Measurements from ENCODE around the gene TCERG1L.

TCERG1L gene

DNA sequence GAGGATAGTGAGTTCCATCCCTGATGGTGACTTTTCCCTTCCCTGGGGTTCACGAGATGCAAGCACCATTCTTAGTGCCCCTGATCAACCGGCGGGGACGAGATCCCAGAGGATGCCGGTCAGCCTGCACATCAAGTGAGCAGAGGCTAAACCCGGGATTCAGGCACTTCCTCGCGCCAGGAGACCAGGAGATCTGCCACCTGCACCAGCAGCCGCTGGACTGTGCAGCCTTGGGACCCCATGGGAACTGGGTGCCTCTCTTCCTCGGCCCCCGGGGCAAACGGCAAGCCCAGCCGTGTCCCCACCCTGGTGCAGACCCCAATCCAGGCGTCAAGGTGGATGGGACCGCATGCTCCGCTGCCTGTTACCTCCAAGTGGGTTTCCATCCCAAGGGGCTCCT, 88.5 kb downstream of the TCERG1L start:
- no peak for DNase-seq

DNA sequence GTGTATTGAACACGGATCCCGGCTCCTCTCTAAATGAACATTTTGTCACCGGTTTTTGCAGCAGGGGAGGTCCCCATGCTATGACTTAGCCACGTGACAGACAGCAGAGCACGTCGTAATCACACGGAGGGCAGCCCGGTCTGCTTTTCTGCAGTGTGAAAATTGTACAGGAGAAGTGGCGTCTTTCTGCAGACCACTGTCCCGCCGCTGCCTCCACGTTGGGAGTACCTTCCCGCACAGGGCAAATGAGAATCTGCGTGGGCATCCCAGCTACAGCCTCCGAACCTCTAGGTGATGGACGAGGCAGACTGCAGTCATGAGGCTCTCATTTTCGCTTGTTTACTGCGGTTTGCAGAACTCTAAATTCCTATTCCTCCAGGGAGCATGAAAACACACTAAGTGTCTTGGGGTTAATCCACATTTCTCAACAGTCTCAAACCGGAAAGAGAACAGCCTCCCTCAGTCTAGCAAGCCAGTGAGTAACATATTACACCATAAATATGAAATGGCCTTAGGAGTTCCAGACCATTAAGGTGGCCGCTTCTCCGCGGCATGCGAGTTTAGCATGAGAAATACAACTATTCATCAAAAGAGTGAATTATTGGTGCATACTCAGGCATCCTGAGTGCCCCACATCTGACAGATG, 89.8 kb downstream of the TCERG1L start:
- no peak for DNase-seq

DNA sequence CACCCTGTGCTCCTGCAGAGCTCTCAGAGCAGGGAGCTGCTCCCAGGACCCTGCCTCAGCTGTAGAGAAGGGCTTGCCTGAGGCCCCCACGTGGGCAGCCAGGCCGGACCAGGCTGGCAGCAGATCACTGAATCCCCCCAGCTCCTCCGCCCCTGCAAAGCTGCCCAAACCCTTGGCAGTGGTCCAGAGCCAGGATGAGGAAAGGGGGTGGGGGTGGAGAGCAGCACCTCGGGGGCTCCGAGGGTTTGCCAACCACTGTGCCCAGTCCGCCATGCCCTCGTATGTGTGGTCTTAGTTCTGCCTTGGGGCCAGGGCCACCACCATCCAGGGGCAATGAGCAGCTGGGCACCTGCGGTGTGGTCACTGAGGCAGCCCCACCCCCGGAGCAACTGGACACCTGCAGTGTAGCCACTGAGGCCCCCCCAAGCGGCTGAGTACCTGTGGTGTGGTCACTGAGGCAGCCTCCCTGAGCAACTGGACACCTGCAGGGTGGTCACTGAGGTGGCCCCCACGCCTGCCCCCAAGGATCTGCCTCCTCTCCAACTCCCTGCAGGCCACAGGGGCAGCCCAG, 90.8 kb downstream of the TCERG1L start:
- DNase-seq: no peak

DNA sequence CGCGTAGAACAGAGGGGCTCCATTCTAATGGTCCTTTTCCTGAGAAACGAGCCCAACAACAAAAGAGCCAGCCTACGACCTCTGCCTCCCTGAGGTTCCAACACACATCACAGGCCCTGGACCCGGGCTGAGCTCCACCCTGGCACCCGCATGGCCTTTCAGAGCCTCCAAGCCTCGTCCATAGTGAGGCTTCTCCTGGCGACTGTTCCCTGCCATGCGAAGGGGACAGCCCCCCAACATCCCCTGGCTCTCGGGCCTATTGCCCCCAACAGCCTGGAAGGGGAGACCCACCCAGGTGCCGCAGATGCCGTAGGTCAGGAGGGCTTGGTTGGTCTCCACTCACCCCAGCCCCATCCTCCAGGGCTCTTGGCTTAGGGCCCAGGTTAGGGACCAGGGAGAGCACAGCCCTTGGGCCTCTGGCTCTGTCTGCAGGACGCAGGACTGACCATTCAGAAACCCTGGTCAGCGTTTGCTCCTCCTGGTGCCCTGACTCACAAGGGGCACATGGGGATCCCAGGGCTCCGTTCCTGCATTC, 91.5 kb downstream of the TCERG1L start:
- DNase-seq: no peak

DNA sequence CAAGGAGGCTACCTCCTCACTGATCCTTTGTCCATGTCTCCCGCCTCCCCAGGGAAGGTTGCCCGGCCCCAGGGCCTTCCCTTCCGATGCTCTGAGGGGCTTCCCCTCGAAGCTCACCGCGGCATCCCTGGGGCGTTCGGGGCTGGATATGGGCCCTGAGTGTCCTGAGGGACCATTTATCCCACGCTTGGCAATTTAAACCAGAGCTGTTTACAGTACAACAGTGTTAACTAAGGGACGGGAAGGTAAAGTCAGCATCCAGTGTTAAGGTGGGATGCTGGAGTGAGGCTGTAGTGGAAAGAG, 92.0 kb downstream of the TCERG1L start:
- no peak for DNase-seq

DNA sequence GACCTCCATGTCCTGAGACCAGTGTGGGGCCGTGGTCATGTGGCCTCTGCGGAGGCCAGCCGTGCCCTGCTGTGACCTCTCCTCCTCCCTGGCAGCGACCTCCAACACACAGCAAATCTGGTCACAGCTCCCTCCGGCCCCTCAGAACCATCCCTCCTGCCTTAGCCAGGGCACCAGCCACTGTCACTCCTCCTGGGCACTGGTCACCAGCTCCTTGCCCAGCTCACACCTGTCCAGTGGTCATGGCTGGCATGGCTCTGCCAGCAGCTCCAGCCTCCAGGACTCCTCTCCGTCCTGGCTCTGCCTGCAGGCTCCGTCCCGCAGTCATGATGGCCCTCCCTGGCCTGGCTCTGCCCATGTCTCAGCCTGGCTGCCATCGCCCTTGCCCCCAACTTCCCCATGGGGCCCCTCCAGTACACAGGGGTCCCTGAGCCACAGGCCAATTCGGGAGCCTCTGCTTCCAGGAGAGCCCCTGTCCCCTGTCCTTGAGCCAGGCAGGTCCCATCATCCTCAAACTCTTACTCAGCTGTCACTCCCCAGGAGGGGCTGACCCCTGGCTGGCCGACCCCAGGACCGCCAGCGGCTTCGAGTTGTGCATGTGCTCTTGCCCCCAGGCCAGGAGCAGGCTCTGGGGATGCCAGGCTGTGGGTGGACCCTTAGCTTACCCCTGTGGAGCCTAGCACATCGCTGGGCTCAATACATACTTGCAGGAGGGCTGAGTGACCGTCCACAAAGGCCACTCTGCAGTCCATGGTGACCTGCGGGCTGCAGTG, 92.5 kb downstream of the TCERG1L start:
- DNase-seq: no peak

DNA sequence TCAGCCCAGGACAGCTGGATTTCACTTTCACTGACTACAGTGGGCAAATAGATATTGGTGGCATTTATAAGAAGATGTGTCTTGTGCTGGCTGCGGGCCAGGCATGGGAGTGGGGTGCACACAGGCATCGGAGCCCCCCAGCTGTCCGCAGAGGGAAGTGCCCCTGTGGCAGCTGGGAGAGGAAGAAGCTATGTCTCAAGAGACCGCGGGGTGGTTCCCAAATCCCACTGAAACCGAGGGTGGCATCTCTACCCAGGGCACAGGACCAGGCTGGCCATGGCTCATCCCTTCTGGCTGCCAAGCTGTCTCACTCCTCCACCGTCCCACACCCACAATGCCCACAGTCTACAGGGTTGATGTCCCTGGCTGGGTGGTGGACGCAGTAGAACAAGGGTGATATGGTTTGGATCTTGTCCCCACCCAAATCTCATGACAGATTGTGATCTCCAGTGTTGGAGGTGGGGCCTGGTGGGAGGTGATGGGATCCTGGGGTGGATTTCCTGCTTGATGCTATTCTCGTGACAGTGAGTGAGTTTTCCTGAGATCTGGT, 94.8 kb downstream of the TCERG1L start:
- no peak for DNase-seq

DNA sequence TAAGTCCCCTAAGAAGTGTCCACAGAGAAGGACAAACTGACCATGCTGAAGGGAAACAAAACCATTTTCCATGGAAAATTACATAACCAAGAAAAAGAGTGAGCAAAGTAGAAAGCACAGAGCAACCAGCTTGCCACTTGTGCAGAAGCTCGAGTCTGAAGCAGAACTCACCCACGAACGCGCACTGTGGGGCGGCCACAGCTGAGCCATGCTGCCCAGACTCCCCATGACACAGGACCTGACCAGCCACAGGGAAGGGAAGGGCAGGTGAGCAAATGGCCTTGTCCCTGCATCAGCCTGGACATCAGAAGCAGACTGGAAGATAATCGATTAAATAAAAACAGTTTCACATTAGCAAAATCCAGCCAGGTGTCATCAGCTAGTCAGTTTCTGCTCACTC, 95.7 kb downstream of the TCERG1L start:
- no peak for DNase-seq

DNA sequence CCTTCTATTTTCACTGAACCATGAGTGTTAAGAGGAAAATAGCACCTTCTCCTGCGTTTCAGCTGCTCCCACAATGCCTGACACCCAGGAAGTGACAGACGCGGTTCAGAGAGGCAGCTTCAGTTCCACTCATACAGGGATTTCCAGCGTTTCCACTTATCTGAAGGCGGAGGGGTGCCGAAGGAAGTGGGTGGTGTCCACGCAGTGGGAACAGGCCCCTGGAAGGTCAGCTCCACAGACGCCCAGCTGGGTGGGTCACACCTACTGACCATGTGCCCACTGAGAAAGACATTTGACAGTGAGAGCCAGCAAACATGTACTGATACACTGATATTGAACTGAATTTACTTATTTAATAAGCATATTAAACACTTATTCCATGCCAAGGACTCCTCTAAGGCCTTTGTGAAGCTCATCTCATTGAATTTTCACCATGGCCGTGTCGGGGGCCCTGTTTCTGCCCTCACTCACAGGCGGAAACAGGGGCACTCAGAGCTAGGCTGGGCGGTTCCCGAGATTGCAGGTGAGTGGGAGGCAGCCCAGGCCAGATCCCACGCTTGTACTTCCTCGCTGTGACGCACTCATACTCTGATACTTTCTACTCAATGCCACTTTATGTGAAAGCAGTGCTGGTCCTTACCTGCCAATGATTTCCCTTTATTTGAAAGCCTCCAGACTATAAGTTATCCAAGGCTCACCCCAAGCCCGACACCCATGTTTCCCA, 96.8 kb downstream of the TCERG1L start:
- no peak for DNase-seq

DNA sequence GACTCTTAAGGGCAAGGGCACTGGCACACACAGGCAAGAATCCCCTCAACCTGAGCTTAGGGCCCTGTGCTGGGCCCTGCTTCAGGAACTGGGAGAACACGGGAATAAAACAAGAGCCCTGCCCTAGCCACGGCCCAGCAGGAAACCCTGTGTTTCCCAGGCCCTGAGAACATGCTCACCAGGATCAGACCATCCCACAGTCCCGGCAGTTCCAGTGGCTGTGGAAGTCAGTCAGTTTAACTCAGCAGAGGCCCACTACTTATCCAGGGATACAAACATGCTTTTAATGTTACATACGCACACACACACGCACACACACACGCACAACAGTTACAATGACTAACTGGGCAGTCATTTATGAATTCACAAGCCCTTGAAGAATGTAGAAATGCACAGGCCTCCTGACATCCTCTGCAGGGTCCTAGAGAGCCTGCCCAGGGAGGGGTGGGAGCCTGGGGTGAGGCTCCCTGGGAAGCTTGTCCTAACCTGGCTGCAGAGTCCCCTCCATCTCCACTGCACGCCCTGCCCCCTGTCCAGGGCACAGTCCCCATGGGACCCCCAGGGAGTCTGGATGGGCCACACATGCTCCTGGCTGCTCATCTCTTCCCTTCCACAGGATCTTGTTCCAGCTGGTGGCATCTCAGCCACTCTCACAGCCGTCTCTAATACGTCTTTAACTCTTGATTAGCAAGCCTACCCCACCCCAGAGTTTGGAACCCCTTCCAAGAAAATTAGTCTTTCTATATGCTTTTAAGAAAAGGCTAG, 97.6 kb downstream of the TCERG1L start:
- DNase-seq: no peak

DNA sequence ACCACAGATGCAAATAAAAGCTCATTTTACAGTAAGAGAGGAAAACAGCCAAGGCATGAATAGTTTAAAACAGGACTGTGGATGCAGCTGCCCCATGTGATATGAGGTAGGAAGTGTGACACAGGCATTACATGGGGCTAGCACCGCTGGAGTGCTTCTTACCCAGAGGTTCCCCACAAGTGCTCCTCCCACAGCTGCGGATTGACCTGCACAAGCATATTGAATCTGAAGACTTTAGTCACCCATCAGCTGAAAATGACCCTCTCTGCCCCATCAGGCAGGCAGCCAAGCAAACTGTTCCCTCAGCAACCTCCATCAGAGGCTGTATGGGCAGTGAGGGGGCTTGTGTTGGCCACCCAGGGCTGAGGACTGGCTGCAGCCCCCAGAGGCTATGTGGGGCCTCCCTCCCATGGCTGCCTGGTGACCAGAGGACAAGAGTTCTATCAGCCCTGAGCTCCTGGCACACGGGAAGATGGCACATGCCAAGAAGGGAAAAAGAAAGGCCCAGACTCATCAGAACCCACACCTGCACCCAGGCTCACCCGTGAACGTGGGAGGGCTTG, 98.7 kb downstream of the TCERG1L start:
- DNase-seq: no peak

DNA sequence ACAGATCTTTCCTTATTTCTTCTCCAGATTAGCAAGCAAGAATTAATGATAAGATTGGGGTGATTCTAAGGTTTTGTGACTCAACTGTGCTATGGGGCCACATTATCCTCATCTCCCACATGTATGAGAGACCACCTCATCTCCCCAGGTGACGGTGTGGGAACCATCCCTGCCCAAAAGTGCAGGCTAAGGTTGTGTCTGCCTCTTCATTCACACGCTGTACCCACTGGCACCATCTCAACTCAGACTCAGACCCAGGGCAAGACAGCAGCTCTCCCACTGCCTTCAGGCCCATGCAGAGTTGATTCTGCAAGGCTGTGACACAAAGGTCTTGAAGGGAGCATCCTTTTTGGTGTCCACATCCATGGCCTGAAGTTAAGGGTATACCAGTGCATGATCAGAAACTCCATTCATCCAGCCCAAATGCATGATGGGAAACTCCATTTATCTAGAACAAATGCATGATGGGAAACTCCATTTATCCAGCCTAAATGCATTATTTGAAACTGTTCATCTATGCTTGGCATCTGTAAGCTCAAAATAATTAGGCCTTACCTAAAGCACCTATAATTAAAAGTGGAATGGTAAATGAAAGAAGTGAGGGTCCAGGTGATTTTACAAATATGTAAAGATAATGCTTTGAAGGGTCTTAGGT, 99.4 kb downstream of the TCERG1L start:
- no peak for DNase-seq

DNA sequence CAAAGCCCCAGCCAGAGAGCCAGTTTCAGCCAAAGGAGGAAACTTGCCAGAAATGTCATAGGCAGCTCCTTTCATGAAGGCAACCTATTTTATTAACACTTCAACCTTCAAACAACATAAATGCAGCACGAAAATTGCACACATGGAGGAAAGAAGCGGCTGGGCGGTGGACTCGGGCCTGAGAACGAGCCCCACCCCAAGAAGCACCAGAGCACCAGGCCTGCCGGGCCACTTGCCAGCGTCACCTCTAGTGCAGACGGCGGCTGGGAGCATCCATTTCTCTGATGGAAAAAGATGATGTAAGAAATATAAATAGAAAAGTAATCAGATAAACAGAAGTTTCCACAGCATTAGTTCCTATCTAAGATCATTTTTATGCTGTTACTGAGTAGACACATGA, 100.0 kb downstream of the TCERG1L start:
- no peak for DNase-seq

DNA sequence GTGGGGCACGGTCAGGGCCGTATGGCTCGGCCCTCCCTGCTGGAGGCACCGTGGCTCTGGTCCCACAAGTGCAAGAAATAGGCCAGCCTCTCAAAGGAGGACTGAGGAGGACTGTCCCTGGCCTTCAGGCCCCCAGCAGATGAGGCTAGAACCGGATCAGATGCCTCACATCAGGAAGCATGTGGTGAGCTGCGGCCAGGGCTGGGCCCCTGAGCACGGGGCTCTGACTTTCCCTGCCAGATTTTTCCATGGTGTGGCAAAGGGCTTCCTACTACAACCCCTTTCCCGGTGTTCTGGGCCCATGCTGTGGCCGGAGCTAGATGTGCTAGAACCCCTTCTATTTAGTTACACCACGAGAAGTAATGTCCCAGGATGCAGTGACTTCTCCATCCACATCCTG, 100.4 kb downstream of the TCERG1L start:
- no peak for DNase-seq

DNA sequence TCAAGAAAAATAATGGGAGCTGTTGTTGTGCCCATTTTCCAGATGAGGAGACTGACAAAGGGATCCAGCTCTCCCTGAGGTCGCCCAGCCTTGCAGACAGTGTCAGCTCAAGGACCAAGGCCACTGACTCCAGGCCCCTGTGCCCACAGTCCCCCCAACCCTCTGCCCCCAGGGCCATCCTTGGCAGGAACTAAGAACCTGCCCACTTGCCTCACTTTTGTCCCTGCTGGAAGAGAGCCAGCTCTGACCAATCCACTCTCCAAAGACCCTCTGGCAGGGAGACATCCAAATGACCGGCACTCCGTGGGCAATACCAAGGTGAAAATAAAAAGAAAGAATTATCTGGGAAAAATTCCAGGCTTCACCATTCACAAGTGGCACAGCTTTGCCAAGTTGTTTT, 101.3 kb downstream of the TCERG1L start:
- no peak for DNase-seq

DNA sequence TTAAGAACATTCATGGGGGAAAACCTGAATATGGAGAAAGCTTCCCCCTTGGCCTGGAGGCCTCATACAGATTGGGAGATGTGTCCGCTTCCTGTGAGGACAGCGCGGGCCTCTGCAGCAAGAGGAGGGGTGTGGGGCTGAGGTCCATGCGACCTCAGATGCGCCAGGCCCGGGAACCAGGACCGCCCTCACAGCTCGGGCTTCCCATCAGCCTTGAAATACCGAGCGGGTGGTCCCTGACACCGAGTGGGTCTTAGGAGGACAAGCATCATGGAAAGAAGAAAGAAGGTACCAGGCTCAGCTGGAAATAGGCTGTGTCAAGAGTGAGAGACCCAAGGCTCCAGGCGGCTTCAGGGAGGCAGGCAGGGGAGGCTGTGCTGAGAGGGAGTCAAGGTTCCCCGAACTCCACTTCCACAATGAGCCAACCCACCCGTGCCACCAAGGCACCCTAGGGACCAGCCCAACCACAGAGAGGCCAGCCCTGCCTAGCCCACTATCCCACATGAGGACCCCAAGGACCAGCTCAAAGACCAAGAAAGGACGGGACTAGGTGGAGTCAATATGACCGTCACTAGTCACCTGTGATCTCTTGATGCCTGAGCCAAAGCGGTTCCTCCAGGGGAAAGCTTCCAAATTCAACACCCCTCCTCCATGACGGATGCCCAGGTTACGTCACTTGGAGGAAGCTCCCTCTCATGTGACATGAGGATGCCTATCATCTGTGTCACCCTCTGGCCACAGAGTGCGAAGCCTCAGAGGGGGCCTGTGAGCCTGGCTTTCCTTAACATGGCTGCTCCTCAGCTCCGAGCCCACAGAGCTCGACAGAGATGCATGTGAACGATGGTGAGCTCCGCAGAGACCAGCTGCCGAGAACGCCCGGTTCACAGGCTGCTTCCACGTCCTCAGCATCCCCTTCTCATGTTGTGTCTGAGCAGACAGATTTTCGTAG, 103.7 kb downstream of the TCERG1L start:
- DNase-seq: no peak

DNA sequence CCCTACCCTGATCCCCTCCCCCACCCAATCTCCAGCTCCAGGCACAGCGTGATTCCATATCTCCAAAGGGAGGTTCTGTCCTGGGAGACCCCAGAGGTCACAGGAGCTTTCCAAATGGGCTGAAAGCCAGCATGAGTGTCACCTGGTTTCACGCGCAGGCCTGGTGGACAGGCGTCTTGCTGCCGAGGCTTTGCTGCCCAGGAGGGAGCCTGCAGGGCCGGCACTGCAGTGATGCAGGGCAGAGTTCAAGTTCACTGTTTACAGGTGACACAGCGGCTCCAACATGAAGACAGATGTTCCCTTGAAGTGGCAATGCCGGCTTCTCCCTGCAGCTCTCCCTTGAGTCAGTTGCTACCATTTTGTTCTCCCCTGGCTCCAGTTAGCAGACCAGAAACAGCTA, 104.3 kb downstream of the TCERG1L start:
- no peak for DNase-seq

DNA sequence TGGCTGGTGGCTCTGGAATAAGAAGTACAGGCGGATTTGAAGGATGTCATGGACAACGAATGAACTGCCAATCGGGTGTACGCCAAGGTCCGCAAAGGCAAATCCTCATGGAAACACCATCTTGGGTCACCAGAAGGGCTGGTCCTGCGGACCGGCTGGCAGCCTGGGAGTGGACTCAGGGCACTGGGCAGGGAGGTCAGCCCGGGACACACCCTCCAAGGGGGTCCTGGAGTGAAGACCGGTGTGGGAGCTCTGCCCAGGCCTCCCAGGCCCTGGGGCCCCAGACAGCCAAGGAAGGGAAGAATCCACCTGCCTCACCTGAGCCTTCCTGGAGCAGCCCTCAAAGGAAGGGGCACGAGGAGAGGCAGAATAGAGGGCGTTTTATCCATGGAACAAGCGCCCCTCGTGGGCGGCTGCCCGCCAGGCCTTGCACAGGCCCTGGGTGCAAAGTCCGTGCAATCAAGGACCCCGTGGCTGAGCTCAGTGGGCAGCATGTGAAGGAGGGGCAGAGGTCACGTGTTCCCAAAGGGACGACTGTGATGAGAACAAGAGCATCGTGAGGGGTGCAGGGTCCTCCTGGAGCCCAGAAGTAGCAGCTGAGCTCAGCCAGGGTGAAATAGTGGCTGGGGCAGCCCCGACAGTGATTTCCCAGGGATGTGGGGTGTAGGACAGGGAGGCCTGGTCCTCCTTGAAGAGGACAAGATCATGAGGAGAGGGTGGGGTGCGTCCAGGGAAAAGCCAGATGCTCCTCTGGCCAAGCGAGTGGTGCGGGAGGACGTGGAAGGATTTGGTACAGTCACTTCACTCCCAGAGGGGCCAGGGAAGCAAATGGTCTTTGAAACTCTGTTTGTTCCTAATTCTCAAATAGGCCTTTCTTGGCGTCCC, 105.2 kb downstream of the TCERG1L start:
- DNase-seq: no peak

DNA sequence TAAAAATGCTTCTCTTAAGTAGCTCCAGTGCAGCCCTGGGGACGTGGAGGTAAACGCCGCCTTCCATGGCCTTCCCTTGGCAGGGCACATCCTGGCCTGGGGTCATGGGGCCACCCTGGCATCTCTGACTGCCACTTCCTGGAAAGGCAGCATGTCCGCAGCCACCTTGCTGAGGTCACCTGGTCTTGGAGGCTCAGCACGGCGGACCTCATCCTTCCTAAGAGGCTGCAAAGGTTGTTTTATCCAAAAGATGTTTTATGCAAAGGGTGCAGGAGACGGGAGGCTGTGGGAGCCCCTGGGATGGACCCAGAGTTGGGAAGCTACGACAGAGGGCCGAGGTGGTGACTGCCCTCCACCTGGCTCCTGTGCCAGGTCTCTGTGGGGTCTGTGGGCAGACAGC, 106.0 kb downstream of the TCERG1L start:
- DNase-seq: no peak
